ENCODE measurements around the gene PTMA.
"Not testable (repeated sequence)": the region's sequence is repeated elsewhere in the genome, so short reads cannot be mapped to it uniquely, and the experiment has no call there.

PTMA gene

GRCh38 chr2:231701456-231702373, 6.6 kb upstream of the PTMA start:
- DNase-seq: no peak

- no peak for DNase-seq
Measured at GRCh38 chr2:231704017-231704416, 4.3 kb upstream of the PTMA start.

GRCh38 chr2:231706731-231707624, 1.3 kb upstream of the PTMA start:
- peak; percentile 97 for DNase-seq

- peak; percentile 57 for DNase-seq
Measured at GRCh38 chr2:231707625-231707926, 749 bp upstream of the PTMA start.

- peak; percentile 51 for DNase-seq
Measured at GRCh38 chr2:231708773-231709635, 679 bp downstream of the PTMA start.

GRCh38 chr2:231709636-231709980, 1.3 kb downstream of the PTMA start:
- DNase-seq: peak; percentile 45

GRCh38 chr2:231709981-231710798, 1.9 kb downstream of the PTMA start:
- peak; percentile 84 for DNase-seq

- no peak for DNase-seq
Measured at GRCh38 chr2:231710799-231711676, 2.7 kb downstream of the PTMA start.

GRCh38 chr2:231711677-231712450, 3.5 kb downstream of the PTMA start:
- DNase-seq: no peak

- DNase-seq: peak; percentile 57
Measured at GRCh38 chr2:231712451-231713021, 4.2 kb downstream of the PTMA start.

- not testable (repeated sequence) for DNase-seq
Measured at GRCh38 chr2:231713406-231713729, 5.0 kb downstream of the PTMA start.

GRCh38 chr2:231713730-231714638, 5.7 kb downstream of the PTMA start:
- peak; percentile 92 for DNase-seq

GRCh38 chr2:231714639-231715498, 6.5 kb downstream of the PTMA start:
- peak; percentile 78 for DNase-seq

- no peak for DNase-seq
Measured at GRCh38 chr2:231715499-231715837, 7.1 kb downstream of the PTMA start.

- no peak for DNase-seq
Measured at GRCh38 chr2:231715988-231716616, 7.8 kb downstream of the PTMA start.

GRCh38 chr2:231716666-231717280, 8.4 kb downstream of the PTMA start:
- DNase-seq: no peak

Measured in stimulated activated CD4-positive, alpha-beta T cell treated with anti-CD3 and anti-CD28 coated beads, Interleukin-1b, Interleukin-23, amount 100 ng/mL, for 48 hours (primary cell).